NCI-H1436 treated with DMSO at 0.1 percent for 48 hours (cell line): ENCODE data around the gene NHLRC2.
"Not testable (repeated sequence)": the region's sequence is repeated elsewhere in the genome, so short reads cannot be mapped to it uniquely, and the experiment has no call there.

Source experiments
- DNase-seq: peaks from one replicate; lab custom pipeline; 2025; lab: John Stamatoyannopoulos, UW

The NHLRC2 gene, protein sequence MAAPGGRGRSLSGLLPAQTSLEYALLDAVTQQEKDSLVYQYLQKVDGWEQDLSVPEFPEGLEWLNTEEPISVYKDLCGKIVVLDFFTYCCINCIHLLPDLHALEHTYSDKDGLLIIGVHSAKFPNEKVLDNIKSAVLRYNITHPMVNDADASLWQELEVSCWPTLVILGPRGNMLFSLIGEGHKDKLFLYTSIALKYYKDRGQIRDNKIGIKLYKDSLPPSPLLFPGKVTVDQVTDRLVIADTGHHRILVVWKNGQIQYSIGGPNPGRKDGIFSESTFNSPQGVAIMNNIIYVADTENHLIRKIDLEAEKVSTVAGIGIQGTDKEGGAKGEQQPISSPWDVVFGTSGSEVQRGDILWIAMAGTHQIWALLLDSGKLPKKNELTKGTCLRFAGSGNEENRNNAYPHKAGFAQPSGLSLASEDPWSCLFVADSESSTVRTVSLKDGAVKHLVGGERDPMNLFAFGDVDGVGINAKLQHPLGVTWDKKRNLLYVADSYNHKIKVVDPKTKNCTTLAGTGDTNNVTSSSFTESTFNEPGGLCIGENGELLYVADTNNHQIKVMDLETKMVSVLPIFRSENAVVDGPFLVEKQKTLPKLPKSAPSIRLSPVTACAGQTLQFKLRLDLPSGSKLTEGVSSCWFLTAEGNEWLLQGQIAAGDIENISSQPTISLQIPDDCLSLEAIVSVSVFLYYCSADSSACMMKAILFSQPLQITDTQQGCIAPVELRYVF

DNA sequence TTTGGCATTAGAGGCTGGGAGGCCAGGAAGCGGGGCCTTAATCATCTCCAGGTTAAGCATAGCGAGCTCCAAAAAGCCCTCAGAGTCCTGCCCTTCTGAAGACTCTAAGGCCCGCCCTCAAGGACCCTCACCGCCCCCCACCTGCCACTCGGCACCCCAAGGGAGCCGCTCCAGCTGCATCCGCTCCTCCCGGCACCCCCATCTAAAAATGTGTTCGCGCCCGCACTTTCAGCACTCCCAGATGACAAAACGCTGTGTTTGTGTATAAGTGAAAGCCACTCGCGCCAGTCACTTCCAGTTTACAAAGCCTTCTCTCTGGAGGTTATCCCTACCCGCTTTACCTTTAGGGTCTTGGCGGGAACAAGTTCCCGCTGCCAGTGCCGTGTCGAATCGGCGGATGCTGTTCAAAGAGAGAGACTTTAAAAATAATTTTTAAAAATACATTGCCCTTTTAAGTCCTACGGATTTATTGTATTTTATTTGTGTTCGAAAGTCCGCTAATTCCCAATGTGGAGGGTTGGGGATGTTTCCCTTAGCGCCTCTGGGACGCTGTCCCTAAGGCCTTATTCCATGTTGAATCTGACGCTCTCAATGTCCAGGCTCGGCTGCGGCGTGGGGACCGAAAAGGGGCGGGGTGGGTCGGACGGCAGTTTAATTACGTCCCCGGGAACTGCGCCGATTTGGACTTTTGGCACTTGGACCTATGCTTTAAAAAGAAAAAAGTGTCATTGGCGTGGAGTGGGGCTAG, at the start of gene NHLRC2, which contains the start of gene DCLRE1A:
NHLRC2 (plus strand) TSS at position 649 of the 748 bp plus-strand sequence. CDS start 212 bp downstream, outside the sequence.
DCLRE1A (minus strand) TSS at position 70 of the 748 bp plus-strand sequence. CDS start 900 bp downstream, outside the sequence.
- DNase-seq = peak; percentile 78

GRCh38 chr10:113806503-113806902, 48.0 kb upstream of the NHLRC2 start:
- DNase-seq = no peak

DNA sequence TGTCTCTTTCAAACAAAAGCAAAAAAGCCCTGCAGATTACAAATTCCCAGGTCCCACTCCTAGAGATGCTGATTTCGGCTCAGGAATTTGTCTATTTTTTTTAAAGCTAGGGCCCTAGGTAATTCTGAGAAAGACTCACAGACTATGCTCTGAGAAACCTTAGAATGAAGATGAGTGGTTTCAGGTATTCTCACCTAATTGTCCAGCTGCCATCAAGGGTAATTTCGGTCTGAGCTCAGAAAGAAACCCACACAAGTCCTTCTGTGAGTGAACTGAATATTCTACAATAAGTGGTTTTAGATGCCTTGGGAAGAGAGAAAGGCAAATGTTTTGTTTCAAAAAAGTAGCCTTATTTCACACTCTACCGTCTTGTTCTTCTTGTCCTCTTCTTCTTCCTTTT, 46.3 kb upstream of the NHLRC2 start:
- DNase-seq = no peak

DNA sequence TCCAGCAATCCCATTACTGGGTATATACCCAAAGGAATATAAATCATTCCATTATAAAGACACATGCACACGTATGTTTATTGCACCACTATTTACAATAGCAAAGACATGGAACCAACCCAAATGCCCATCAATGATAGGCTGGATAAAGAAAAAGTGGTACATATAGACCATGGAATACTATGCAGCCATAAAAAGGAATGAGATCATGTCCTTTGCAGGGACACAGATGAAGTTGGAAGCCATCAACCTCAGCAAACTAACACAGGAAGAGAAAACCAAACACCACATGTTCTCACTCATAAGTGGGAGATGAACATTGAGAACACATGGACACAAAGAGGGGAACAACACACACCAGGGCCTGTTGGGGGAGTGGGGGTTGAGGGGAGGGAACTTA, 39.8 kb upstream of the NHLRC2 start:
- DNase-seq = not testable (repeated sequence)

- no peak for DNase-seq
These were observed 34.5 kb upstream of the NHLRC2 start for GRCh38 chr10:113819989-113820388.

GRCh38 chr10:113820507-113820906, 34.0 kb upstream of the NHLRC2 start:
- DNase-seq = no peak

- not testable (repeated sequence) for DNase-seq
These were observed 33.2 kb upstream of the NHLRC2 start for GRCh38 chr10:113821306-113821705.

GRCh38 chr10:113822174-113822573, 32.3 kb upstream of the NHLRC2 start:
- DNase-seq = no peak

- no peak for DNase-seq
These were observed 31.1 kb upstream of the NHLRC2 start for GRCh38 chr10:113823389-113823788.

DNA sequence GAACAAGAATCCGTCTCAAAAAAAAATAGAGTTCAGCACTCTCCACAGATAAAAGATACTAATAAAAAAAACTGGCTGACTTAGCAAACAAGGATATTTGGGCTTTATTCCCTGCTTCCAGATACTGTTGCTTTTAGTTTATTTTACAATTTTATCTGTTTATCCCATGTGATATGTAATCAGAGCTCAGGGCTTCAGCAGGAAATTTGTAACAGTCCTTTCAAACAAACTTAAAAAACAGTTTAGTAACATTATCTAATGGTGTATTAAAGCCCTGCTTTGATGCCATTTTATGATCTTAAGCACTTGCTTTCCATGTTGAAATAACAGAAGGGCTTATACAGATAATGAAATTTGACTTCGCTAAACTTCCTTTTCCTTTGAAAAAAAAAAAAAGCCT, 28.7 kb upstream of the NHLRC2 start:
- no peak for DNase-seq

DNA sequence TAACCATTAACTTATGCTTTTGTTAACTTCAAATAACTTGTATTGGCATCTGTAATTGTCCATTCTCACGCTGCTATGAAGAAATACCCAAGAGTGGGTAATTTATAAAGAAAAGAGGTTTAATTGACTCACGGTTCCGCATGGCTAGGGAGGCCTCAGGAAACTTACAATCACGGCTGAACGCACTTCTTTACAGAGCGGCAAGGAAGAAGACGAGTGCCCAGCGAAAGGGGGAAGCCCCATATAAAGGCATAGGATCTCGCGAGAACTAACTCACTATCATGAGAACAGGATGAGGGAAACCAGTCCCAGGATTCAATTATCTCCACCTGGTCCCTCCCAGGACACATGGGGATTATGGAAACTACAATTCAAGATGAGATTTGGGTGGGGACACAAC, 25.9 kb upstream of the NHLRC2 start:
- not testable (repeated sequence) for DNase-seq

DNA sequence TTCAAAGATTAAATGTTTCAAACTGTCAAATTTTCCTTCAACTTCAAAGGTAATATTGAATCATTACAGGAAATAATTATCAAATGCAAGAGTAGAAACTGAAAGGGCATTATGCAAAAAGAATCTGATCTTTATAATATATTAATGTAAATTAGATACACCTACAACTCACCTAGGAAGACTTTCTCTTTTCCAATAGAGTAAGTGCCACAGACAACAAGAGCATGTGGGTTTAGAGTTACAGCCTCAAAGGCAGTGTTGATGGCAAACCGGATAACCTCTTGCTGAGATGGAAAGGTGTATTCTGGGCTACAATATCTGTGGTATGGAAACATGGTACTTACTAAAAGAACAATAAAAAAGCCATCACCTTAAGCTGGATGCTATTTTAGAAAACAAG, 12.3 kb upstream of the NHLRC2 start:
- DNase-seq = no peak

DNA sequence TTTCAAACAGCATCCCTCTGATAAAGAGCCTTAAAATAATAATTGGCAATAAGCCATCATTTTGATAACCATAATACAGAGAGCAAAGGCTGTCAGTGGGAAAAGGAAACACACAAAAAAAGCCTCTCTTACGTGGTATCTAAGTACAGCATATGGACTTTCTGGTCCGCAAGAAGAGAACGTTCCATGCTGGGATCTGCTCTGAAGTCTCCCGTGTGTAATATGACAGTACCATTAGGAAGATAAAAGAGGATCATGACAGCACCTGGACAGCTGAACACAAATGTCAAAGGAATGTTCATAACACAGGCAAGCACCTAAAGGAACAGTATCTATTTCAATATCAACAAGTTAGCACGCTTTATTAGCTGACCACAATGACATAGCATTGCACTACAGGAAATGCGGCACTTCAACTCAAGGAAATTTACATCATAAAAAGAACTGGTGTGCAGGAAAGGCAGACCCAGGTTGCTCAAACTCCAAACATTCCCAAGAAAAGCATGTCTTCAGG, 10.4 kb upstream of the NHLRC2 start:
- DNase-seq = no peak

DNA sequence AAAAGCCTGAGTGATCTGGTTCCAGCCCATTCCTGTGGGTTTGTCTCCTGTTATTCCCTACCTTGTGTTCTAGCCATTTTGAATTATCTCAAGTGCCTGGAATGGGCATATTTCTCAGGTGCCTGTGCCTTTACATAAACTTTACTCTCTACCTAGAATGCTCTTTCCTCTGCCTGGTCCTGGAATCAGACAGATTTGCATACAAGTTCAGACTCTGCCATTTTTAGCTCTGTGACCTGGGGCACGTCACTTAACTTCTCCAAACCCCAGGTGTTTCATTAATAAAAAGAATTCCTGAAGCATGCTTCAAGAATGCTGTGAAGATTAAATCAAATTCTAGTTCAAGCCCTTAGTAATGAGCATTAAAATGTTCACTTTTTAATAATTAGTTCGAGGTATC, 8.4 kb upstream of the NHLRC2 start:
- no peak for DNase-seq

DNA sequence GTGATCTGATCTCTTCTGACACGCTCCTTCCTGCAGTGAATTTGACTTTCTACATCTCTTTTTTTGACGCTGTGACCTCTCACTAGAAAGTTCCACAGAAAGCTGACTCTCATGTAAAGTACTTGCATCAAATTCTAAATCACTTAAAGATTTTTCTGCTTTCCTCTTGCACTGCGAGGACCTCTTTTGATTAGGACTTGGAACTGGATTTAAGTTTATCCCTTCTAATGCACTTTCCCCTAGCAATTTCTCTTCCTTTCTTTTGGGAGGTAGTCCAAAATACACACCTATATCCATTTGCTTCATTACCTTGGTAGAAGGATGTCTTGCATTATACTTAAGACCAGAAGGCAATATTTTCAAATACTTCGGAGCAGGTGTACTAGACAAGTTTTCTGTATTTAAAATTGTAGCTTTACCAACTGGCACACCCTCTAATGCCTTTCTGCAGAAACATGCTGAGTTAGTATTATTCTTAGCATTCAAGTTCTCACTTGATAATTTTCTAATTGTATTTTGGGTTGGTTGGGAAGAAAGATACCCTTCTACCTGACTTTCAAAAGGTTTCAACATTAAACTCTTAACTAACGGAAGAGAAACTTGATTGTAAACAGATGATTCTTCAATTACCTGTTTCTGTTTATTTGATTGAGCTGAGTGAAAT, 5.2 kb upstream of the NHLRC2 start:
- DNase-seq = no peak

- DNase-seq = no peak
These were observed 4.5 kb upstream of the NHLRC2 start for GRCh38 chr10:113849946-113850345.

DNA sequence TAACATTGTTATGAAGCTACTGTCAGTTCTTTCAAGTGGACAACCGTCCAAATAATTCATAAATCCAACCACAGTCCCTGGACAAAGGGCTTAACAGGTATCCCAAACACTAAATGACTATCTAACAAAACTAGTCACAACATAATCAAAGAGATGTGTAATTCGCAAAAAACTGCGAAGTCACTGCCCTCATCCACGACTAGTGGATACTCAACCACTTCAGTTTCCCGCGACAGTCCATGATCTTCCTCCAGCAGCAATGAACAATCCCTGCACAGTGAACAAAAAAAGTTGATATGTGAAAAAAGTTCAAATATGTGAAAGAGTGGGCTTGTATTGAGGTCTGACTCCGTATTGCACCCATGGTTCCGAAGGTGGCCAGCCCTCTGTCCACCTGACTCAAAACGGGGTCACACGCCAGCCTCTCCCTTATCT, 866 bp upstream of the NHLRC2 start:
- DNase-seq = no peak

GRCh38 chr10:113854761-113855588, 514 bp downstream of the NHLRC2 start:
- DNase-seq = no peak

DNA sequence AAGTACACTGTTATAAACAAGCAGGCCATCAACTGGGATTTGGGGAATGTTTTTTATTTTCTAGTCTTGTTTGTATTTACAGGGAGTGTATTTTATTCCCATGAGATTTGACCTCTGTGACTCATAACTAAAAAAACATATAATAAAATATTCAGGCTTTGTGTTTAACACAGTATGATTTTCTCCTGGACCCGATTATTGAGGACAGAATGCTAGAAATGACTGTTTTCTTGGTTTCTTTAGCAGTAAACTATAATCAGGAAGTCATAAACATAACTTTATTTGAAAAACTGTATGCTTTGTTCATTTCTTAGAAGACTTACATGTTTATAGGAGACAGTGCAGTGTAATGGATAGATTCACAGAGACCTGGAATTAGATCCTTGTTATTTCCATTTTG, 2.1 kb downstream of the NHLRC2 start:
- DNase-seq = no peak

DNA sequence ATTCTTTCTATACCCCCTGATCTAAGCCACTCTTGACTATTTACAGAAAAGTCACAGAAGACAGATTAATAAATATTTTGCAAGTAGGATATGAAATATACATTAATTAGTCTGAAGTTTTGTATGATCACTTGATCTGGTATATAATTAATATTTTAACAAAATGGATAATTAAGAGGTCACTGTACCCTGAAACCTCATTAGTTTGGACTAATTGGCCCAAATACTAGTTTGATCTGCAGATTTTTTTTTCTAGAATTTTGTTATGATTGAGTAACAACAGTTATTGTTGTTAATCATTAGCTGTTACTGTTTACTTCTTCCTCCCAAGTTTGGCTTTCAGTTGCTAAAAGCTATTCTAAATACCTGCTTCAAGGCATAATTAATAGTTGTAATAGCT, 2.7 kb downstream of the NHLRC2 start:
- DNase-seq = no peak

DNA sequence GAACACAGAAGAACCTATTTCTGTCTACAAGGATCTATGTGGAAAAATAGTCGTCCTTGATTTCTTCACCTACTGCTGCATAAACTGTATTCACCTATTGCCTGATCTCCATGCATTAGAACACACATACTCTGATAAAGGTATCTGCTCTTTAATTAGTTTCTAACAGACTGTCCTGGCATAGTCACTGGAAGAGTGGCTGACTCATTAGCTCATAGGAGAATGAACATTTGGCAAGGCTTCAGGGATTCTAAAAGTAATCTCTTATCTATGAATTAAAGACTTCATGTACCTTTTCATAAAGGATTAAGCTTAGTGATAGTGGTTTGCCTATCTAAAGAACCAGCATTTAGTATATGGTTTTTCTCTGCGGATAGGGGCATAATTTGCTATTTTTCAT, 4.1 kb downstream of the NHLRC2 start:
- DNase-seq = no peak
